ENCODE results near the gene FLVCR2.

FLVCR2 gene, protein sequence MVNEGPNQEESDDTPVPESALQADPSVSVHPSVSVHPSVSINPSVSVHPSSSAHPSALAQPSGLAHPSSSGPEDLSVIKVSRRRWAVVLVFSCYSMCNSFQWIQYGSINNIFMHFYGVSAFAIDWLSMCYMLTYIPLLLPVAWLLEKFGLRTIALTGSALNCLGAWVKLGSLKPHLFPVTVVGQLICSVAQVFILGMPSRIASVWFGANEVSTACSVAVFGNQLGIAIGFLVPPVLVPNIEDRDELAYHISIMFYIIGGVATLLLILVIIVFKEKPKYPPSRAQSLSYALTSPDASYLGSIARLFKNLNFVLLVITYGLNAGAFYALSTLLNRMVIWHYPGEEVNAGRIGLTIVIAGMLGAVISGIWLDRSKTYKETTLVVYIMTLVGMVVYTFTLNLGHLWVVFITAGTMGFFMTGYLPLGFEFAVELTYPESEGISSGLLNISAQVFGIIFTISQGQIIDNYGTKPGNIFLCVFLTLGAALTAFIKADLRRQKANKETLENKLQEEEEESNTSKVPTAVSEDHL

DNA sequence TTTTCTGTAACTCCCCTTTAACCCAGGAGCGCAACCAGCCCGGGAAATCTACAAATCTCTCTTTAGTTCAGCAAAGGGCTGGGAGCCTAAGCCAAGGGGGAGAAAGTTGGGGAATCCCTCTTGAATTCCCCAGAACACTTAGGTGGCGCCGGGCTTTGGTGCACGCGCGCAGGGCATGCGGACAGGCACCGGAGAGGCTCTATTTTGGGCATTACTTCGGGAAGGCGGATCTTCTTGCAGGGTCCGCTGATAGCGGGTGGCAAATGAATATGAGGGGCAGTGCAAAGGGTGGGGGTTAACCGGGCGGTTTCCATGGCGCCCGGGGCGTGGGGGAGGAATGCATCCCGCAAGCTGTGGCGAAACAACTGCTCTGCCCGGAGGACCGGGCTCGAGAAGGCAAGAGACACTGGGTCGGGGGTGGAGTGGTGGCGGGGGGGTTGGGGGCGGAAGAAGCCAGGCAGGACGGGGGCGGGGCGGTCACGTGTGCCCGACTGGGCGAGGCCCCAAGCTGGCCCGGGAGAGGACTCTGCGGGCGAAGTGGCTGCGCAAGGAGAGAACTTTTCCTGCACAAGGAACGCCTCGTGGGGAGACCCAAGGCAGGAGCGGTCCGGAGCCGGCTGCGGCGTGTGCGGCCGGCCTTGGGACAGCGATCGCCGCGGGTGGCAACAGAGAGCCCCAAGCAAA, at the start of gene FLVCR2:
Gene FLVCR2 (plus strand): TSS at position 519 of the 684 bp plus-strand sequence. CDS start 353 bp downstream, outside the sequence.
- TF ChIP-seq, protein P1, sequence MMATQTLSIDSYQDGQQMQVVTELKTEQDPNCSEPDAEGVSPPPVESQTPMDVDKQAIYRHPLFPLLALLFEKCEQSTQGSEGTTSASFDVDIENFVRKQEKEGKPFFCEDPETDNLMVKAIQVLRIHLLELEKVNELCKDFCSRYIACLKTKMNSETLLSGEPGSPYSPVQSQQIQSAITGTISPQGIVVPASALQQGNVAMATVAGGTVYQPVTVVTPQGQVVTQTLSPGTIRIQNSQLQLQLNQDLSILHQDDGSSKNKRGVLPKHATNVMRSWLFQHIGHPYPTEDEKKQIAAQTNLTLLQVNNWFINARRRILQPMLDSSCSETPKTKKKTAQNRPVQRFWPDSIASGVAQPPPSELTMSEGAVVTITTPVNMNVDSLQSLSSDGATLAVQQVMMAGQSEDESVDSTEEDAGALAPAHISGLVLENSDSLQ (IDR thresholded peaks at IDR 0.05) = no peak
- peak; percentile 53; the same call in 1 of the 2 replicates for TF ChIP-seq L3MBTL2 (conservative IDR thresholded peaks at IDR 0.05)
- ChIA-PET POLR2A (interaction anchor here (1.8 to 4.0 kb wide), 2 partner anchors 76 to 82 kb away, joined by 11 to 26 read pairs; partner anchors contain the start of genes ERG28 and TTLL5), CTCF (interaction anchor here (0.6 to 4.5 kb wide), 9 partner anchors 29 to 807 kb away, joined by 3 to 76 read pairs (median 5); partner anchors contain the start of genes ERG28 and TTLL5)
- peak; percentile 74 for DNase-seq (ENCODE audit: extremely low spot score)

DNA sequence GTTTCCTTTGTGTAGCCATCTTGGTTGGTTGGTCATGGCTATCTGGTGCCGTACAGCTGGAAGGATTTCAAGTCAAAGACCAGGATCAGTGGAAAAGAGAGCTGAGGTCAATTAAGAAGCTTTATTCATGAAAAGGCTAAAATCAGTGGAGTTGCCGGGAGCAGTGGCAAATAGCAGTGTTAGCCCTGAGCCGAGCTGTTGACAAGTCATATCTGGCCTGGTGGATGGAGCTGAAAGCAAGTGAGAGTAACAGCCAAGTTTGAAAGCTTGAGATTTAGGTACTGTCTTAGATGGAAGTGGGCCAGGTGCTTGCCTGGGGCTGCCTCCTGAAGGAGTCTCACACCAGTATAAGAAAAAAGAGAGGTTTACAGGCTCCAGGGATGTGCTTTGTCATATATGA, 47.2 kb upstream of the FLVCR2 start:
- no peak for DNase-seq (ENCODE audit: extremely low spot score)
- CTCF ChIA-PET = interaction anchor here (0.6 to 0.8 kb wide), 2 partner anchors 12 to 320 kb away, joined by 3 read pairs; no protein-coding TSS in a partner anchor
- TF ChIP-seq SUZ12 (IDR thresholded peaks at IDR 0.05) (no peak), CTBP1 (IDR thresholded peaks at IDR 0.05; ENCODE audit: borderline replicate concordance) (no peak), FOXA1 (IDR thresholded peaks at IDR 0.05) (no peak), FOXM1 (IDR thresholded peaks at IDR 0.05; ENCODE audit: borderline replicate concordance) (no peak), ZNF384 (IDR thresholded peaks at IDR 0.05) (no peak), TARDBP (IDR thresholded peaks at IDR 0.05) (no peak), SP1 (IDR thresholded peaks at IDR 0.05) (no peak), LEF1 (IDR thresholded peaks at IDR 0.05; ENCODE audit: borderline replicate concordance) (no peak), HDGF (IDR thresholded peaks at IDR 0.05; ENCODE audit: borderline replicate concordance) (no peak), ARNT (IDR thresholded peaks at IDR 0.05) (no peak), L3MBTL2 (conservative IDR thresholded peaks at IDR 0.05) (no peak)
- TF ChIP-seq, protein P1 (IDR thresholded peaks at IDR 0.05) = no peak
- POLR2A ChIA-PET = no interaction called here

DNA sequence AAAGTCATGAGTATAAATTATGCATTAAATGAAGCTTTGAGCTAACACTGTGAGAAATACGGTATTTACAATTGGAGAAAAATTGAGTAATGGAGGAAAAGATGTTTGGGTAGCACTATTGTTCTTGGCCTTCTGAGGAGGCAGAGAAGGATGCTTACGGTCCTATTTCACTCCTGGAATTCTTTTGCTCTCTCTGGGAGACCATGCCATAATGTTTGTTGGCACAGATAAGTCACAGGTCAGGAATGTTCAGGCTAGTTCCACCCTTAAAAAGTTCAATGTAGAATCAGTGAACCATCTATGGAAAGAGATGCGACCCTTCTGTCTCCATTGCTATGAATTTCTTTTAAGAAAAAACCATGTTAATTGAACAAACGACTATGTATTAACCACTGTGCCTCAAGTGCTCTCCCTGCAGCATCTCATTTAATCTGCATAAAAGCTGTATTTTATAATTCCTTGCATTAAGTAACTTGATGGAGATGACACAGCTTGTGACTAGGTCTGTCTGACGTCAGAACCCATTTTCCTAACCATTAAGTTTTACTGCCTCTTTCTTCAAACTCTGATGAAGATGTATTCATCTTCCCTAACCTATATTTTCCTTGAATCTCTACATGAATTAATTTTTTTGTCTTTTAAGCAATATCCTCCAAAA, 46.6 kb upstream of the FLVCR2 start:
- ChIA-PET CTCF (interaction anchor here (0.6 to 0.8 kb wide), 2 partner anchors 13 to 320 kb away, joined by 3 read pairs; no protein-coding TSS in a partner anchor), POLR2A (interaction anchor here (0.7 kb wide), 1 partner anchor 9 kb away, joined by 3 read pairs; no protein-coding TSS in a partner anchor)
- no peak for TF ChIP-seq LEF1 (IDR thresholded peaks at IDR 0.05; ENCODE audit: borderline replicate concordance)
- TF ChIP-seq HDGF (IDR thresholded peaks at IDR 0.05; ENCODE audit: borderline replicate concordance) = no peak
- no peak for TF ChIP-seq SP1 (IDR thresholded peaks at IDR 0.05)
- TF ChIP-seq ARNT (IDR thresholded peaks at IDR 0.05) = no peak
- no peak for DNase-seq (ENCODE audit: extremely low spot score)

DNA sequence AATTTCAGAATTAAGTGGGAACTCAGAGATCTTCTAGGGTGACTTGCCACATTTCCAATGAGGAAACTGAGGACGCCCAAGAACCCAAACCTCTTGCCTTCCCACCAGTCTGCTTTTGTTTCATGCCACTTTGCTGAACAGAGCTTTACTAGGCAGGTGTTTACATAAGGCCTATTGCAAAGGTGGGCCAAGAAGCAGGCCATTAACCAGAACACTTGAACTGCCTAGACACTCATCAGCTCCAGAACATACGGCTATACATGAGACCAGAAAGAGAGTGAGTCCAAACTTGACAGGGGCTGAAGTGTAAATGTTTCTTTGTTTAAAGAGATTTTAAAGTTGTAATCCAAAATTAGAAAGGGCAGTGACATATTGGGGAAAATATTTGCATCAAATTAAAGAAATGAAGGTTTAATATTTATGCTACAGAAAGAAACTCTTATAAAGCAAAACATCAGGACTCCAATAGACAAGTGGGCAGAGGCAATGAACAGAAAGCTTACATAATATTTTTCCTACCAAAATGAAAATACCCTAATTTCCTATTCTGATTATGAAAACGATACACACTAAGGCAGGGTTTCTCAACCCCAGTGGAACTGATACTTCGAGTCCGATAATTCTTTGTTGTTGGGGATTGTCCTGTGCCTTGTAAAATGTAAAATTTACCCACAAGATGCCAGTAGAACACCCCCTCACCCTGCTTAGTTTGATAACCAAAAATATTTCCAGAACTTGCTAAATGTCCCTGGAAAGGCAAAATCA, 44.4 kb upstream of the FLVCR2 start:
- POLR2A ChIA-PET = no interaction called here
- no peak for TF ChIP-seq SP1 (IDR thresholded peaks at IDR 0.05)
- TF ChIP-seq ELF4 (IDR thresholded peaks at IDR 0.05) = no peak
- TF ChIP-seq CTBP1 (IDR thresholded peaks at IDR 0.05; ENCODE audit: borderline replicate concordance) = no peak
- TF ChIP-seq LEF1 (IDR thresholded peaks at IDR 0.05; ENCODE audit: borderline replicate concordance) = no peak
- TF ChIP-seq ARNT (IDR thresholded peaks at IDR 0.05) = no peak
- no peak for TF ChIP-seq L3MBTL2 (conservative IDR thresholded peaks at IDR 0.05)
- no peak for TF ChIP-seq FOXM1 (IDR thresholded peaks at IDR 0.05; ENCODE audit: borderline replicate concordance)
- TF ChIP-seq ZNF384 (IDR thresholded peaks at IDR 0.05) = no peak
- TF ChIP-seq BHLHE40 (IDR thresholded peaks at IDR 0.05; ENCODE audit: borderline replicate concordance) = no peak
- TF ChIP-seq SUZ12 (IDR thresholded peaks at IDR 0.05) = no peak
- no peak for TF ChIP-seq FOXA1 (IDR thresholded peaks at IDR 0.05)
- TF ChIP-seq, protein P1 (IDR thresholded peaks at IDR 0.05) = no peak
- TF ChIP-seq NFRKB (IDR thresholded peaks at IDR 0.05) = no peak
- TF ChIP-seq FOXK2 (IDR thresholded peaks at IDR 0.05) = no peak
- no peak for TF ChIP-seq HDGF (IDR thresholded peaks at IDR 0.05; ENCODE audit: borderline replicate concordance)
- TF ChIP-seq TARDBP (IDR thresholded peaks at IDR 0.05) = no peak
- DNase-seq (ENCODE audit: extremely low spot score) = no peak
- CTCF ChIA-PET = no interaction called here

Data from HEK293T (cell line).